ENCODE data around the gene CRACR2A.
A peak's percentile ranks its signal among the peaks of the same experiment; 100 is the strongest.

Gene CRACR2A

DNA sequence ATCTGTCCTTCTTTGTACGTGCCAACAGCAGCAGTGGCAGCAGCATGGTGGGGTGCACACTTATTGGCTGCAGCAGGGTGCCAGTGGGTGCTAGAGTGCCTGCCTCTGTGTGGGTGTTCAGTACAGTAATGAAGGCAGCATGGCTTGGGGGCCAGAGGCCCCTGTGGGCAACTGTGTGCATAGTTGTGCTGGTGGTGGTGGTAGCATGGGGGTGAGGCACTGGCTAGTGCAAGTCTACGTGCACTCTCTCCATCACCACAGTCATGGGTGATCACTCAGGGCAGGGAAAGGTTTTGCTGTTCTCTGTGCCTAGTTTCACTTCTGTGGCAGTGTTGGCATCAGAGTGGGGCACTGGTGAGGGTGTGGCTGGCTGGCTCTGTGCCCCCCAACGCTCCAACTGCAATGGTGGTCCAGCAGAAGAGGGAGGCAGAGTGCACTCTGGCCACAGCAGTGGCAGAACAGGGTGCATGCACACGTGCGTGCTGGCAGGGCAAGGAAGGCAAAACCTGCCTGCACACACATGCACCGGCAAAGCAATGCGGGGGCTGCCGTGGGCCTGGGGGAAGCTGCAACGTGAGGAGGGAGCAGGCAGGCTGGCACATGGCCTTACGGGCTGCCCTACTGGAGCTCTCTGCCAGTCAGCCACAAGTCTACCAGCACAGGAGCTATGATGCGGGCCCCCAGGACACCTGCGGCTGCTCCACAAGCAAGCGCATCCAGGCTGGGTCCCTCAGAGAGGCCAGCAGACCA lies 60.1 kb downstream of the CRACR2A start:
- TF ChIP-seq, protein P1, sequence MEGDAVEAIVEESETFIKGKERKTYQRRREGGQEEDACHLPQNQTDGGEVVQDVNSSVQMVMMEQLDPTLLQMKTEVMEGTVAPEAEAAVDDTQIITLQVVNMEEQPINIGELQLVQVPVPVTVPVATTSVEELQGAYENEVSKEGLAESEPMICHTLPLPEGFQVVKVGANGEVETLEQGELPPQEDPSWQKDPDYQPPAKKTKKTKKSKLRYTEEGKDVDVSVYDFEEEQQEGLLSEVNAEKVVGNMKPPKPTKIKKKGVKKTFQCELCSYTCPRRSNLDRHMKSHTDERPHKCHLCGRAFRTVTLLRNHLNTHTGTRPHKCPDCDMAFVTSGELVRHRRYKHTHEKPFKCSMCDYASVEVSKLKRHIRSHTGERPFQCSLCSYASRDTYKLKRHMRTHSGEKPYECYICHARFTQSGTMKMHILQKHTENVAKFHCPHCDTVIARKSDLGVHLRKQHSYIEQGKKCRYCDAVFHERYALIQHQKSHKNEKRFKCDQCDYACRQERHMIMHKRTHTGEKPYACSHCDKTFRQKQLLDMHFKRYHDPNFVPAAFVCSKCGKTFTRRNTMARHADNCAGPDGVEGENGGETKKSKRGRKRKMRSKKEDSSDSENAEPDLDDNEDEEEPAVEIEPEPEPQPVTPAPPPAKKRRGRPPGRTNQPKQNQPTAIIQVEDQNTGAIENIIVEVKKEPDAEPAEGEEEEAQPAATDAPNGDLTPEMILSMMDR (conservative IDR thresholded peaks at IDR 0.05; ENCODE audit: control insufficient read depth, insufficient read depth, low read depth, low read length) = no peak
- no peak for DNase-seq (ENCODE audit: low read depth)
- no peak overlapping the region for H3K4me3 ChIP-seq (ENCODE audit: control insufficient read depth, low read depth, low read length)

DNA sequence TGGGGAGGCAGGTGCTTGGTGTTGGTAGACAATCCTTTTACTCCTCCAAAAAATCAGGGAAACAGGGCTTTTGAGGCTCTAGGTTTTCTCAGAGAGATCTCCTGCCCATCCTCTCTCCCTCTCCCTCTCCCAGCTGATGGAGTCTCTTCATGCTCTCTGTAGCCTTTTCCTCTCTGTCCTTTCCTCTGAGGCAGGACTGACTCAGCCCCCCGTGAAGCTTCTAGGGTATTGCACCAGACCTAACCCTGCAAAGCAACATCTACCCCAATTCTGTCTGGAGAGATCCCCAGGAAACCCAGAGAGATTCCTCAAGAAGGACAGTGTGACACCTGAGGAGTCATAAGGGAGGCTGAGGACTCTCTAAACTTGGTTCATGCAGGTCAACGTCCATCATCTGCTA lies 66.4 kb downstream of the CRACR2A start:
- TF ChIP-seq, protein P1 (conservative IDR thresholded peaks at IDR 0.05; ENCODE audit: control insufficient read depth, insufficient read depth, low read depth, low read length) = no peak
- no peak overlapping the region for H3K4me3 ChIP-seq (ENCODE audit: control insufficient read depth, low read depth, low read length)
- no peak for DNase-seq (ENCODE audit: low read depth)

DNA sequence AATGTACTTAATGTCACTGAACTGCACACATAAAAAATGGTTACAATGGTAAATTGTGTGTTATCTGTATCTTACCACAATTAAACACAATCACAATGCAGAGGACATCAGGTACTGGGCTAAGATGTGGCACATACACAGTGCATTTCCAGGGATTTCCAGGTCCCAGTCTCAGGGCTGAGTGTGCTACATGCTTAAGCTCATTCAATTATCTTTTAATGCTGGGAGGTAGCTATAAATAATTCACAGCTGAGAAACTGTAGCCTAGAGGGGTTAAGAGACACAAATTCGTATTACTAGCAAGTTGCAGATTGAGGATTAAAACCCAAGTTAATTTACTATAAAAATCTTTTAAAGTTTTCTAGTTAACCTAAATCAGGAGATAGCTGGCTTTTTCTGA lies 67.1 kb downstream of the CRACR2A start:
- DNase-seq (ENCODE audit: low read depth) = no peak
- H3K4me3 ChIP-seq (ENCODE audit: control insufficient read depth, low read depth, low read length) = no peak overlapping the region
- TF ChIP-seq, protein P1 (conservative IDR thresholded peaks at IDR 0.05; ENCODE audit: control insufficient read depth, insufficient read depth, low read depth, low read length) = no peak

DNA sequence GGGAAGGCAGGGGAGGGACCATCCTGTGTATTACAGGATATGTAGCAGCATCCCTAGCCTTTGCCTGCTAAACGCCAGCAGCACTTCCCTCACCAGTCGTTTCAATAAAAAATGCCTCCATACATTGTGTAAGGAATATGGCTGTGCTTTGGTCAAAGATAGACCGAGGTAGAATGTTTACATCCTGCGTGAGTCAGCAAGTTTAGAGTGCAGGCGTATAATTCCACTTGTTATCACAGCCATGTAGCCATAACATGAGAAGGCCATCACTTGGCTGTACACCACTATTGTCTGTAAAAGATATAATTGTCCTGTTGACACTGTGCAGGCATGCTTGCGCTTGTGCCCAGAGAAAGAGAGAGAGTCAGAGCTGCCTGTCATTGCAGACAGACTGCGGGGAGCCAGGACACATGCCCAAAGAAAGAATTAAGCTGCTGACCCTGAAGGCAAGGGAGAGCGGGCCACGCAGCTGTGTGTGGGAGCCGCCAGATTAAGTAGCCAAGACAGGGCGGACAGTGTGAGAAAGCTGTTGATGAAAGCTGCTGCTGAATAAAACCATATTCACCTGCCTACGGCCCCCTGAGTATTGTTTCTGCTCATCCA lies 68.4 kb downstream of the CRACR2A start:
- DNase-seq (ENCODE audit: low read depth) = no peak
- no peak overlapping the region for H3K4me3 ChIP-seq (ENCODE audit: control insufficient read depth, low read depth, low read length)
- TF ChIP-seq, protein P1 (conservative IDR thresholded peaks at IDR 0.05; ENCODE audit: control insufficient read depth, insufficient read depth, low read depth, low read length) = no peak

DNA sequence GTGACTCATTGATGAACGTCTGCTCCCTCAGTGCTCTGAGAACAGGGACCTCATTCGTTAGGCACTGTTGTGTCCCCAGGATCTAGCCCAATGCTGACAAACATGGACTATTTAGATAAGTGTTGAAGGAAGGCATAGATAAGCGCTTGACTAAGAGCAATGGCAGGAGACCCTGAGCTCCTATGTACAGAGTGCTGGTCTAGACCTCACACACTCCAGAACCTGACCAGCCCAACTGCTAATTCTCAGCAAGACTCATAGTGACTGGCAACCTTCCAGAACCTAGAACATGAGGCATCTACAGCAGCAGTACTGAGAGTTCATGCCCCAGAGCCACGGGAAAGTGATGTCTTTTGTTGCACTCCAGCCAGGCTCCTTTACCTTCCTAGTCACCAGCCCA lies 69.2 kb downstream of the CRACR2A start:
- H3K4me3 ChIP-seq (ENCODE audit: control insufficient read depth, low read depth, low read length) = no peak overlapping the region
- DNase-seq (ENCODE audit: low read depth) = peak; percentile 76
- TF ChIP-seq, protein P1 (conservative IDR thresholded peaks at IDR 0.05; ENCODE audit: control insufficient read depth, insufficient read depth, low read depth, low read length) = no peak

DNA sequence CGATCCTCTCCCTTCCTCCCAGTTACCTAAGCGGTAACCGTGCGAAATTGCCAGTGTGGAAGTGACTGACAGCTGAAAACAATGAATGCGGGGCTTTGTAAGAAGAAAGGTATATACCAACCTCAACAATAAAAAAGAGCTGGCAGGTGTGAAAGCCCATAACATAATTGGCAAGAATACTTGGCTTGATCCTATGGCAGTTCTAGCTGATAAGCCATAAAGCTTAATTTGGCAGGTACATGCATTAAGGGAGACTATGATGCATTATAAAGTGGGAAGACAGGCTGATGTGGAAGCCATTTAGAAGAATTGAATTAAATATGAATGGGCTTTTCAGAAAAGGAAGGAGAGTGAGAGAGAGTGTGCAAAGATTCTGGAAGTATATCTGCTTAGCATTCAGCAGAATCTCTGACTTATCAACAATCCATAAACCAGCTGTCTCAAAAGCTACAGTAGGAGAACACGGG lies 71.3 kb downstream of the CRACR2A start:
- H3K4me3 ChIP-seq (ENCODE audit: control insufficient read depth, low read depth, low read length) = no peak overlapping the region
- no peak for DNase-seq (ENCODE audit: low read depth)
- TF ChIP-seq, protein P1 (conservative IDR thresholded peaks at IDR 0.05; ENCODE audit: control insufficient read depth, insufficient read depth, low read depth, low read length) = no peak

Measured in fibroblast of mammary gland (primary cell).